ENCODE measurements around the gene FOXP2. TPM values are rescaled to one million over a fixed set of nuclear protein-coding genes. Genes with fewer than 3 reads are reported as not detected.
"Not testable (repeated sequence)": the region's sequence is repeated elsewhere in the genome, so short reads cannot be mapped to it uniquely, and the experiment has no call there.

Gene FOXP2
- total RNA-seq, 1 donor from 2014 or later = 11.0 TPM

- H3K9me3 ChIP-seq = no peaks in the 10 kb centered on the region
- no peak for TF ChIP-seq CTCF (IDR thresholded peaks at IDR 0.05)
- no peaks in the 10 kb centered on the region for H3K4me1 ChIP-seq
- H3K4me3 ChIP-seq = no peak overlapping the region
- no peaks in the 10 kb centered on the region for H3K36me3 ChIP-seq
- no peaks in the 10 kb centered on the region for H3K27me3 ChIP-seq
- no peak overlapping the region for H3K27ac ChIP-seq
- no peak for DNase-seq (ENCODE audit: low spot score in 2 of 2)
- intact Hi-C loops (cut with DNase I) = no loop called here
Measured at GRCh38 chr7:114554781-114555537, 140.3 kb downstream of the FOXP2 start.

GRCh38 chr7:114567416-114567815 is 152.8 kb downstream of the FOXP2 start:
- H3K4me1 ChIP-seq = no peaks in the 10 kb centered on the region
- H3K27ac ChIP-seq = no peak overlapping the region
- intact Hi-C loops (cut with DNase I) = no loop called here
- DNase-seq (ENCODE audit: low spot score in 2 of 2) = no peak
- no peak for TF ChIP-seq CTCF (IDR thresholded peaks at IDR 0.05)
- H3K27me3 ChIP-seq = no peaks in the 10 kb centered on the region
- no peaks in the 10 kb centered on the region for H3K36me3 ChIP-seq
- H3K9me3 ChIP-seq = no peaks in the 10 kb centered on the region
- no peak overlapping the region for H3K4me3 ChIP-seq

GRCh38 chr7:114569220-114569619 is 154.6 kb downstream of the FOXP2 start:
- no peak overlapping the region for H3K27ac ChIP-seq
- H3K27me3 ChIP-seq = no peaks in the 10 kb centered on the region
- H3K4me1 ChIP-seq = no peaks in the 10 kb centered on the region
- DNase-seq (ENCODE audit: low spot score in 2 of 2) = no peak
- H3K4me3 ChIP-seq = no peak overlapping the region
- intact Hi-C loops (cut with DNase I) = no loop called here
- H3K36me3 ChIP-seq = no peaks in the 10 kb centered on the region
- no peaks in the 10 kb centered on the region for H3K9me3 ChIP-seq
- TF ChIP-seq CTCF (IDR thresholded peaks at IDR 0.05) = no peak

DNA sequence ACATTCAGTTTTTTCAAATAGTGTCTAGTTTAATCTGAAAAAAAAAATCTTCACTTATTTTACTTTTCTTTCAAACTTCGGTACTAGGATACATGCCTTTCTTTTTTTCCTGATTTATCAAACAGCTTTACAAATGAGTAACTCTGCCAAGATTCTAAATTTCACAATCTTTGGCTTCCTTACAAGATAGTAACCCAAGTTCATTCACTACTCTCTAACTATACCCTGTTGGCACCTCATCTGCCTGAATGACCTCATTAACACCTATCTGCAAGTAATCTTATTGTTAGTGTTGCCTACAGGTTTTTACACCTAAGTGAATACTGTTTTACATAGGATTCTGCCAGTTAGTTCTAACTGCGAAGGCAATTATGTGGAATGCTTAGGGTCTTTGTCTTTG is 159.8 kb downstream of the FOXP2 start:
- intact Hi-C loops (cut with DNase I) = no loop called here
- Histone ChIP-seq H3K4me3 (no peak overlapping the region), H3K27ac (no peak overlapping the region), H3K4me1 (no peaks in the 10 kb centered on the region), H3K27me3 (no peaks in the 10 kb centered on the region), H3K36me3 (no peaks in the 10 kb centered on the region), H3K9me3 (no peaks in the 10 kb centered on the region)
- no peak for TF ChIP-seq CTCF (IDR thresholded peaks at IDR 0.05)
- no peak for DNase-seq (ENCODE audit: low spot score in 2 of 2)

- intact Hi-C loops (cut with DNase I) = no loop called here
- Histone ChIP-seq H3K27me3 (no peaks in the 10 kb centered on the region), H3K27ac (no peak overlapping the region), H3K9me3 (no peaks in the 10 kb centered on the region), H3K4me3 (no peak overlapping the region), H3K4me1 (no peaks in the 10 kb centered on the region), H3K36me3 (no peaks in the 10 kb centered on the region)
- DNase-seq (ENCODE audit: low spot score in 2 of 2) = no peak
- no peak for TF ChIP-seq CTCF (IDR thresholded peaks at IDR 0.05)
Measured at GRCh38 chr7:114575098-114575497, 160.5 kb downstream of the FOXP2 start.

DNA sequence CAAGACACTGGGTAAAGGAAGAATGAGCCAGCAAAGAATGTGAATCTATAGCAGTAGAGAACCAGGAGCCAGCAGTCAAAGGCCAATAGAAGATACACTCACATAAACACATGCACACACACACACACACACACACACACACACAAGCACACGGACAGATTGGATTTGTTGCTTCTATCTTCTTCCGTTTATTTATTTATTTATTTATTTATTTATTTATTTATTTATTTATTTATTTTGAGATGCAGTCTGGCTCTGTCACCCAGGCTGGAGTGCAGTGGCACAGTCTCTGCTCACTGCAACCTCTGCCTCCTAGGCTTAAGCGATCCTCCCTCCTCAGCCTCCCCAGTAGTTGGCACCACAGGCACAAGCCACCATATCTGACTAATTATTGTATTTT is 166.3 kb downstream of the FOXP2 start:
- H3K4me3 ChIP-seq; H3K36me3 ChIP-seq; H3K27ac ChIP-seq; intact Hi-C loops (cut with DNase I); H3K9me3 ChIP-seq; DNase-seq (ENCODE audit: low spot score in 2 of 2); H3K27me3 ChIP-seq; H3K4me1 ChIP-seq: not testable (repeated sequence)

Measured in ascending aorta (tissue), 2 donors.